CD14-positive monocyte (primary cell): Measurements from ENCODE around the gene SNUPN. TPM values are rescaled to one million over a fixed set of nuclear protein-coding genes. Genes with fewer than 3 reads are reported as not detected.
A peak's percentile ranks its signal among the peaks of the same experiment; 100 is the strongest.

Experiments
- DNase-seq, 3 donors: peaks; one replicate each; pipeline ENCODE4 v3.0.0-alpha.2; 2011 to 2022
- H2AFZ ChIP-seq: 2 replicates; pipeline ENCODE4 v1.6.0; 2012; ENCODE audit warnings: mild to moderate bottlenecking, low read depth, low read length, inconsistent platforms; ENCODE audit not compliant: insufficient read depth, poor library complexity, severe bottlenecking
- H3K27ac ChIP-seq, 2 donors: 1 replicate in 1 of 2; 2 replicates in 1 of 2; pipeline ENCODE4 v1.5.1; 2012 to 2013; ENCODE audit warnings: low read length in 2 of 2, control low read depth in 1 of 2, inconsistent platforms in 1 of 2, low read depth in 1 of 2, mild to moderate bottlenecking in 1 of 2
- H3K27me3 ChIP-seq, 2 donors: one replicate each; pipeline versions ENCODE4 v1.6.0 to v1.6.1; 2011 to 2013; ENCODE audit warnings: low read length in 2 of 2; ENCODE audit not compliant: control insufficient read depth in 2 of 2, insufficient read depth in 2 of 2
- H3K36me3 ChIP-seq, 2 donors: replicated peaks in 1 of 2; 1 replicate in 1 of 2; 2 replicates in 1 of 2; pipeline versions ENCODE4 v1.5.1 to v1.6.1; 2012 to 2013; ENCODE audit warnings: low read length in 2 of 2, control low read depth in 1 of 2, inconsistent platforms in 1 of 2, mild to moderate bottlenecking in 1 of 2; ENCODE audit not compliant: insufficient read depth in 2 of 2, control insufficient read depth in 1 of 2
- H3K4me1 ChIP-seq, 2 donors: 1 replicate in 1 of 2; 2 replicates in 1 of 2; pipeline versions ENCODE4 v1.5.1 to v1.6.1; 2012 to 2013; ENCODE audit warnings: low read length in 2 of 2, control low read depth in 1 of 2, inconsistent platforms in 1 of 2, mild to moderate bottlenecking in 1 of 2, moderate library complexity in 1 of 2; ENCODE audit not compliant: insufficient read depth in 2 of 2, control insufficient read depth in 1 of 2
- H3K4me2 ChIP-seq: replicated peaks from 2 replicates; pipeline ENCODE3; 2012; ENCODE audit warnings: low read length, moderate library complexity, mild to moderate bottlenecking; ENCODE audit not compliant: poor library complexity, severe bottlenecking; ENCODE audit errors: extremely low read depth
- H3K4me3 ChIP-seq, 3 experiments: fragments of 200-600 bp in 1 of 3; sonication (generic) in 1 of 3; replicated peaks in 1 of 3; 1 replicate in 2 of 3; 2 replicates in 1 of 3; pipeline ENCODE4 v1.5.1; 2011 to 2013; ENCODE audit warnings: low read length in 3 of 3, mild to moderate bottlenecking in 3 of 3, control low read depth in 2 of 3, low read depth in 2 of 3, inconsistent platforms in 1 of 3, moderate library complexity in 1 of 3
- H3K79me2 ChIP-seq: 2 replicates; pipeline ENCODE4 v1.6.0; 2012; ENCODE audit warnings: mild to moderate bottlenecking, control low read depth, inconsistent platforms, low read length, moderate library complexity; ENCODE audit not compliant: insufficient read depth
- H3K9ac ChIP-seq: 2 replicates; pipeline ENCODE4 v1.6.0; 2017; ENCODE audit warnings: low read length, mild to moderate bottlenecking; ENCODE audit not compliant: insufficient read depth, poor library complexity, severe bottlenecking
- H3K9me3 ChIP-seq, 2 donors: replicated peaks in 1 of 2; 1 replicate in 1 of 2; 2 replicates in 1 of 2; pipeline versions ENCODE4 v1.5.1 to v1.6.1; 2012 to 2013; ENCODE audit warnings: low read length in 2 of 2, control low read depth in 1 of 2; ENCODE audit not compliant: control insufficient read depth in 1 of 2, insufficient read depth in 1 of 2
- H4K20me1 ChIP-seq: 2 replicates; pipeline ENCODE4 v1.6.0; 2012; ENCODE audit warnings: mild to moderate bottlenecking, low read length, control low read depth, moderate library complexity; ENCODE audit not compliant: insufficient read depth
- H3K27ac Mint-ChIP-seq, 7 donors: one replicate each; pipeline ENCODE4 v1.8.0; 2020; ENCODE audit warnings: mild to moderate bottlenecking in 7 of 7, mixed read lengths in 7 of 7, moderate library complexity in 6 of 7, inconsistent platforms in 2 of 7
- H3K27me3 Mint-ChIP-seq, 3 donors: one replicate each; pipeline ENCODE4 v1.8.0; 2021 to 2022; ENCODE audit warnings: low read depth in 3 of 3, mild to moderate bottlenecking in 3 of 3, mixed read lengths in 3 of 3, moderate library complexity in 3 of 3, inconsistent platforms in 1 of 3
- H3K36me3 Mint-ChIP-seq, 2 donors: one replicate each; pipeline ENCODE4 v1.8.0; 2020; ENCODE audit warnings: mixed read lengths in 2 of 2, inconsistent platforms in 1 of 2, mild to moderate bottlenecking in 1 of 2
- H3K4me1 Mint-ChIP-seq: one replicate; pipeline ENCODE4 v1.8.0; 2020; ENCODE audit warnings: mild to moderate bottlenecking, mixed read lengths
- H3K4me3 Mint-ChIP-seq, 2 donors: one replicate each; pipeline ENCODE4 v1.8.0; 2020; ENCODE audit warnings: mild to moderate bottlenecking in 2 of 2, mixed read lengths in 2 of 2, moderate library complexity in 1 of 2
- H3K9me3 Mint-ChIP-seq, 7 donors: one replicate each; pipeline ENCODE4 v1.8.0; 2020 to 2022; ENCODE audit warnings: mixed read lengths in 7 of 7, mild to moderate bottlenecking in 6 of 7, moderate library complexity in 6 of 7, inconsistent platforms in 2 of 7
- WGBS: methylation state at CpG from one replicate; pipeline ENCODE4 v1.1.5; 2013; ENCODE audit warnings: missing lambda C conversion rate; ENCODE audit not compliant: insufficient coverage; 5-methylcytosine and 5-hydroxymethylcytosine counted together
- intact Hi-C, 2 donors: fragments of 100-400 bp; cut with micrococcal nuclease; formaldehyde crosslinking; loops; one replicate each; pipeline versions ENCODE4 v1.15.0 to v1.15.1; 2023
- polyA minus RNA-seq: library from RNA; depleted of rRNA, polyadenylated mRNA; stranded (reverse); fragments of >200 nt; gene quantifications from 2 replicates; pipeline ENCODE4 v1.2.3, GENCODE V29; 2012
- polyA plus RNA-seq, 3 donors: library from polyadenylated mRNA; depleted of rRNA in 1 of 3; unstranded in 2 of 3; stranded (reverse) in 1 of 3; fragments of 300-500 nt in 2 of 3; fragments of >200 nt in 1 of 3; fragmentation: Illumina TruSeq in 2 of 3; gene quantifications; 1 replicate in 2 of 3; 2 replicates in 1 of 3; pipeline ENCODE4 v1.2.3, GENCODE V29; 2012 to 2021
- total RNA-seq, 12 experiments: library from RNA in 1 of 12; stranded (reverse) in 1 of 12; fragments of 120-200 nt in 1 of 12; gene quantifications; one replicate each; pipeline ENCODE4 v1.2.4 and lab custom pipeline; 2013 to 2026; ENCODE audit warnings: mixed read lengths in 6 of 12, inconsistent platforms in 1 of 12
- TF ChIP-seq, protein P1 (sequence below): fragments of 200-600 bp; IDR thresholded peaks from one replicate; pipeline ENCODE4 v1.8.0; 2022; ENCODE audit warnings: antibody characterized with exemption, mild to moderate bottlenecking

The SNUPN gene
- total RNA-seq (2013): 26.1 TPM
- polyA plus RNA-seq (10 to 100 TPM; 11.7 to 31.8 (median 29.3) TPM), polyA minus RNA-seq (8.6 and 10.4 TPM in 2 replicates), total RNA-seq (lab: John Stamatoyannopoulos, UW) (2.4 to 6.2 (median 4.5) reads per million in 11 experiments)

DNA sequence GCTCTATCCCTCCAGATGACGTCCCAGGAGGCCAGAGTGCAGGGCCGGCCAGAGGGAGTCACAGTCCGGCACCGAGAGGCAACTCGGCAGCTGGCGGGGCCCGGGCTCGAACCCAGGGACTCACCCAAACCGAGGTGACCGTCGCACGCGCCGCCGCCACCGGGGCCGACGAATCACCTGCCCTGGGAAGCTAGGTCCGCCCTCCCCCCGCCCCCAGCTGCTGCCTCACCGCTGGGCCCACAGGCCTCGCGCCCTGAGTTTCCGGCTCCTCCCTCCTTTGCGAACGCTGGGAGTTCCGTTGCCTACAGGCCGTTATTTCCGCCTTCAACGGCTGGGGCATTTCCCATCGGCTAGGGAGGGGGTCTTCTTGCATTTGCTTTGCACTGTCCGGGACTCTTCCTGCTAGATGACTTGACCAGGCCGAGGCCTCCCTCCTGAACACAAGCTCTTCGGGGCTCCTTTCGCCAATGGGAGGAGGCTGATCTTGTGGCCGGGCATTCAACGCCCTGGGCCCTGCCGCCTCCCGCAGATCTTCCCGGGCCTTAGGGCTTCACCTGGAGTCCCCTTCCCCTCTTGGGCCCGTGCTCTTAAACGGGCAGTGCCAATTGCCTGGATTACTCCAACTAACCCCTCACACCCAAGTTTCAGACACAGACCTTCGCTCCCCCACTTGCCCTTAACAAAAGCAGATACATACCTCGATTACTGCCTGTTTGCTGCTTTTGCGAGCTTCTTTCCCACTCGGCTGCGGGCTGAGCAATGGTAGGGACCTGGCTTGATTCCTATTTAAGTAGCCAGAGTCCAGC, at the start of gene SNUPN:
SNUPN (minus strand) TSS at position 184 of the 806 bp plus-strand sequence. CDS start 4,674 bp downstream, outside the sequence.
- peak; percentile 87 to 93 (median 90) for DNase-seq
- WGBS: under 1% methylated on average over 43 of the region's 47 CpGs
- H2AFZ ChIP-seq: peak within 1 kb of the TSS; percentile 97

DNA sequence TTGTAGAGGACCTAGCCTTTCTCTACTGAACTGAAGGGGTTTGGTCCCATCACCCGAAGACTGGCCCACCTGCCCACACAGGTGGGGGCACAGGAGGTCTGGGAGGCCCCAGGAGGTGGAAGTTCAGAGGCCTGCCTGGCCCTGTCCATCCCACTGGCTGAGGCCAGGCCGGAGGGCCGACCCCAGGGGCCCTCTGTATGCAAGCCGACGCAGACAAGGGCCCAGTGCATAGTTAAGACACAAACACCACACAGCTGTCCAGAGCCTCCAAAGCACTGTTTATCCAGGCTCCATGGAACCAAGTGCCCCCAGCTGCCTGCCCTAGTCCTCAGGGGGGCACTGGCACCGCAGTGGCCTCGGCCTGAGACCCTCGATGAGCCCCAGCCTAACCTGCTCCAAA, 48.8 kb upstream of the SNUPN start:
- H3K27ac Mint-ChIP-seq: peak overlapping the region in 2 of 7 donors; percentile 24 to 55
- H3K4me3 Mint-ChIP-seq: no peak overlapping the region
- H3K4me2 ChIP-seq: no peak overlapping the region
- no peaks in the 10 kb centered on the region for H3K9me3 ChIP-seq
- WGBS: 91% methylated on average over 8 of the region's 8 CpGs
- no peaks in the 10 kb centered on the region for H4K20me1 ChIP-seq
- intact Hi-C loops: no loop called here
- no peaks in the 10 kb centered on the region for H3K36me3 ChIP-seq
- H3K27me3 ChIP-seq: no peaks in the 10 kb centered on the region
- no peak for DNase-seq
- H3K4me1 Mint-ChIP-seq: no peaks in the 10 kb centered on the region
- H3K36me3 Mint-ChIP-seq: no peaks in the 10 kb centered on the region
- no peak overlapping the region for H3K27ac ChIP-seq
- TF ChIP-seq, protein P1, sequence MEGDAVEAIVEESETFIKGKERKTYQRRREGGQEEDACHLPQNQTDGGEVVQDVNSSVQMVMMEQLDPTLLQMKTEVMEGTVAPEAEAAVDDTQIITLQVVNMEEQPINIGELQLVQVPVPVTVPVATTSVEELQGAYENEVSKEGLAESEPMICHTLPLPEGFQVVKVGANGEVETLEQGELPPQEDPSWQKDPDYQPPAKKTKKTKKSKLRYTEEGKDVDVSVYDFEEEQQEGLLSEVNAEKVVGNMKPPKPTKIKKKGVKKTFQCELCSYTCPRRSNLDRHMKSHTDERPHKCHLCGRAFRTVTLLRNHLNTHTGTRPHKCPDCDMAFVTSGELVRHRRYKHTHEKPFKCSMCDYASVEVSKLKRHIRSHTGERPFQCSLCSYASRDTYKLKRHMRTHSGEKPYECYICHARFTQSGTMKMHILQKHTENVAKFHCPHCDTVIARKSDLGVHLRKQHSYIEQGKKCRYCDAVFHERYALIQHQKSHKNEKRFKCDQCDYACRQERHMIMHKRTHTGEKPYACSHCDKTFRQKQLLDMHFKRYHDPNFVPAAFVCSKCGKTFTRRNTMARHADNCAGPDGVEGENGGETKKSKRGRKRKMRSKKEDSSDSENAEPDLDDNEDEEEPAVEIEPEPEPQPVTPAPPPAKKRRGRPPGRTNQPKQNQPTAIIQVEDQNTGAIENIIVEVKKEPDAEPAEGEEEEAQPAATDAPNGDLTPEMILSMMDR: no peak
- H3K79me2 ChIP-seq: no peaks in the 10 kb centered on the region
- peaks cover 1 to 2% (median 2%) of the 10 kb centered on the region in 3 donors for H3K27me3 Mint-ChIP-seq
- H3K4me3 ChIP-seq: no peak overlapping the region
- no peaks in the 10 kb centered on the region for H3K4me1 ChIP-seq
- H3K9ac ChIP-seq: no peak overlapping the region
- no peak overlapping the region for H2AFZ ChIP-seq
- no peaks in the 10 kb centered on the region for H3K9me3 Mint-ChIP-seq

More for the DNA sequence above, at the start of gene SNUPN:
- Histone ChIP-seq H3K9me3 (no peaks in the 10 kb centered on the region), H3K79me2 (peaks cover 10% of the 10 kb centered on the region), H3K27ac (peak within 1 kb of the TSS; percentile 89 to 96), H3K9ac (peak within 1 kb of the TSS; percentile 88), H3K27me3 (no peaks in the 10 kb centered on the region), H3K4me3 (peak within 1 kb of the TSS; percentile 83 to 97 (median 89)), H3K4me2 (peak within 1 kb of the TSS; percentile 88), H3K36me3 (no peaks in the 10 kb centered on the region), H4K20me1 (no peaks in the 10 kb centered on the region), H3K4me1 (peaks cover 23 to 32% of the 10 kb centered on the region in 2 donors)
- intact Hi-C loops: loop anchor here in 1 of 2 donors (5.0 kb wide), 2 partner anchors 48 to 173 kb away; partner anchors contain the start of genes PTPN9 and SIN3A
- Mint-ChIP-seq H3K27ac (peak within 1 kb of the TSS; percentile 94 to 99 (median 98)), H3K36me3 (no peaks in the 10 kb centered on the region), H3K9me3 (no peaks in the 10 kb centered on the region), H3K4me1 (peaks cover 38% of the 10 kb centered on the region), H3K27me3 (peaks cover 0 to 2% (median 2%) of the 10 kb centered on the region in 3 donors), H3K4me3 (peak within 1 kb of the TSS; percentile 92 to 95)
- TF ChIP-seq, protein P1: no peak
